K562 (cell line): Measurements from ENCODE around the gene TEX14. TPM values are rescaled to one million over a fixed set of nuclear protein-coding genes. Genes with fewer than 3 reads are reported as not detected.

Source experiments
- ARNT ChIP-seq, 2 experiments: fragments of 450-650 bp; IDR thresholded peaks; 2 replicates each; pipeline ENCODE4 v1.6.1; 2016; ENCODE audit warnings: mild to moderate bottlenecking in 1 of 2
- CCNT2 ChIP-seq: IDR thresholded peaks from 2 replicates; pipeline ENCODE4 v1.6.1; 2011; ENCODE audit warnings: borderline replicate concordance, low read depth, mild to moderate bottlenecking, moderate library complexity, mixed read lengths, low read length; ENCODE audit not compliant: insufficient read length; ENCODE audit errors: extremely low read depth
- CREB1 ChIP-seq, 2 experiments: sonication (generic) in 1 of 2; formaldehyde crosslinking in 1 of 2; IDR thresholded peaks; 2 replicates each; pipeline versions ENCODE4 v1.6.1 to v1.8.0; 2012 to 2022; ENCODE audit warnings: inconsistent platforms in 1 of 2, mild to moderate bottlenecking in 1 of 2, missing genetic modification reagents in 1 of 2, moderate library complexity in 1 of 2
- FOXM1 ChIP-seq, 2 experiments: fragments of 450-650 bp in 1 of 2; sonication (generic) in 1 of 2; formaldehyde crosslinking in 1 of 2; IDR thresholded peaks; 2 replicates each; pipeline versions ENCODE4 v1.6.1 to v1.9.0; 2017 to 2022; ENCODE audit warnings: low read depth in 2 of 2, mild to moderate bottlenecking in 2 of 2, missing genetic modification reagents in 1 of 2, moderate library complexity in 1 of 2
- HMG20A ChIP-seq: fragments of 450-650 bp; formaldehyde crosslinking; conservative IDR thresholded peaks from 2 replicates; pipeline ENCODE4 v1.4.0; 2020; ENCODE audit warnings: mild to moderate bottlenecking, mixed read lengths
- RBBP5 ChIP-seq: fragments of 200-600 bp; sonication (generic); IDR thresholded peaks from 2 replicates; pipeline ENCODE4 v1.6.1; 2012; ENCODE audit warnings: borderline replicate concordance, mild to moderate bottlenecking, low read length, control low read depth, inconsistent platforms; ENCODE audit not compliant: insufficient read depth, poor library complexity, severe bottlenecking
- ZNF408 ChIP-seq: fragments of 250-450 bp; sonication (Bioruptor Pico); IDR thresholded peaks from 2 replicates; pipeline ENCODE4 v1.4.0; 2020; ENCODE audit warnings: low read depth, mild to moderate bottlenecking, moderate library complexity
- polyA plus RNA-seq, 8 experiments: library from polyadenylated mRNA; depleted of rRNA in 4 of 8; stranded (reverse) in 5 of 8; unstranded in 3 of 8; fragments of >200 nt; fragmentation: Nextera tagmentation in 2 of 8; fragmentation: Illumina TruSeq in 1 of 8; extraction: Ambion mirVana in 2 of 8; extraction: Trizol in 1 of 8; gene quantifications; 2 replicates each; pipeline versions ENCODE4 v1.2.1 to v1.2.3, GENCODE V29; 2011 to 2014; ENCODE audit warnings: inconsistent platforms in 1 of 8, missing spikeins in 1 of 8
- total RNA-seq, 7 experiments: library from RNA; depleted of rRNA in 6 of 7; stranded (reverse); fragments of >200 nt in 6 of 7; fragmentation: Illumina TruSeq in 2 of 7; extraction: Trizol in 2 of 7; gene quantifications; 2 replicates each; pipeline versions ENCODE4 v1.2.1 to v1.2.3, GENCODE V29; 2011 to 2021; ENCODE audit warnings: low replicate concordance in 1 of 7
- TF ChIP-seq, protein P1 (sequence below): sonication (generic); formaldehyde crosslinking; IDR thresholded peaks from 2 replicates; pipeline ENCODE4 v1.8.1; 2022; ENCODE audit warnings: missing genetic modification reagents
- TF ChIP-seq, protein P2 (sequence below), 2 experiments: fragments of 450-650 bp in 1 of 2; IDR thresholded peaks; 2 replicates each; pipeline ENCODE4 v1.6.1; 2011 to 2017; ENCODE audit warnings: low read depth in 2 of 2, antibody characterized with exemption in 1 of 2, borderline replicate concordance in 1 of 2, low read length in 1 of 2, mild to moderate bottlenecking in 1 of 2, mixed read lengths in 1 of 2; ENCODE audit not compliant: control insufficient read depth in 1 of 2
- TF ChIP-seq, protein P3 (sequence below): fragments of 450-650 bp; formaldehyde crosslinking; IDR thresholded peaks from 2 replicates; pipeline ENCODE4 v1.4.0; 2022; ENCODE audit warnings: mild to moderate bottlenecking, moderate library complexity
- TF ChIP-seq, protein P4 (sequence below), 2 experiments: fragments of 450-650 bp in 1 of 2; sonication (generic) in 1 of 2; formaldehyde crosslinking in 1 of 2; IDR thresholded peaks in 1 of 2; conservative IDR thresholded peaks in 1 of 2; 2 replicates each; pipeline versions ENCODE4 v1.6.1 to v1.8.1; 2016 to 2023; ENCODE audit warnings: mild to moderate bottlenecking in 2 of 2, moderate library complexity in 2 of 2, inconsistent platforms in 1 of 2, missing genetic modification reagents in 1 of 2

Gene TEX14
- total and polyA plus RNA-seq, 9 of the 15 experiments (the other 6 are each of a cell fraction or from before 2014, with no cell fraction given): 0.05 to 0.12 (median 0.09) TPM; not detected in 1

DNA sequence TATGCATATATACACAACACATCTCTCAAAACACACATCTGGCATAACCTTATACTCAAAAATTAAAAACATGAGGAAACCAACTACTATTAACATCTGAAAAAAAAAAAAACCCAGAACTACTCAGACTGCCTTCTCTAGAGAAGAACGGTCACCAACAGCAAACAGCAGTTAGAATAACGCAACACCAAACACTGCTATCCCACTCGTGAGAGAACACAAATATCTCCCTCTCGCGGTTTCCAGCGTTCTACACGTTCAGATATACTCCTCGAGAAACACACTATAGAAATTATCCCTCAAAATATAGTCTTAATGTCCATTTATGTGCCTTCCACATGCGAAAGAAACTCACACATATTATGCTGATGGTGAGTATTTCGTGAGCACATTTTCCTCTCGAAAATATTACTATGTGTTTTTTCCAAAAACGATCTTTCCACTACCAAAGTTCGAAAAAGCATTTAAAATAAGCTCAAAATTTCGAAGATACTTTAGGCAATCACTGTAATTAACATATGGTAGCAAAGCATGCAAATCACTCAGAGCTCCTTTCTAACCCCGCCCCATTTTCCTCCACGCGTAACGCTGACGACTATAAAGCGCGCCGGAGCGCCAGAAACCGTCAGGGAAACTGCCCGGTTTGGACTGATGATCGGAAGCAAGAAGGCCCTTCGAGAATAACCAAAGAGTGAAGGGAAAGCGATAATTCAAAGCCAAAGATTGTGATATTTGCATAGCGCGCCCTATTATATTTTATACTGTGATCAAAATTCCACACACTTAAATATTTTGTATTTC, 60.1 kb downstream of the TEX14 start (continued):
- TF ChIP-seq, protein P1, sequence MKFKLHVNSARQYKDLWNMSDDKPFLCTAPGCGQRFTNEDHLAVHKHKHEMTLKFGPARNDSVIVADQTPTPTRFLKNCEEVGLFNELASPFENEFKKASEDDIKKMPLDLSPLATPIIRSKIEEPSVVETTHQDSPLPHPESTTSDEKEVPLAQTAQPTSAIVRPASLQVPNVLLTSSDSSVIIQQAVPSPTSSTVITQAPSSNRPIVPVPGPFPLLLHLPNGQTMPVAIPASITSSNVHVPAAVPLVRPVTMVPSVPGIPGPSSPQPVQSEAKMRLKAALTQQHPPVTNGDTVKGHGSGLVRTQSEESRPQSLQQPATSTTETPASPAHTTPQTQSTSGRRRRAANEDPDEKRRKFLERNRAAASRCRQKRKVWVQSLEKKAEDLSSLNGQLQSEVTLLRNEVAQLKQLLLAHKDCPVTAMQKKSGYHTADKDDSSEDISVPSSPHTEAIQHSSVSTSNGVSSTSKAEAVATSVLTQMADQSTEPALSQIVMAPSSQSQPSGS: no peak
- TF ChIP-seq ARNT (IDR thresholded peaks at IDR 0.05) (peak; percentile 96 to 99; a peak in 3 of 4 replicates), CREB1 (IDR thresholded peaks at IDR 0.05) (peak; percentile 97), CREB1 (CRISPR knock-in tag; IDR thresholded peaks at IDR 0.05) (peak; percentile 96), HMG20A (CRISPR knock-in tag) (peak; percentile 84; the same call in 1 of the 2 replicates), FOXM1 (IDR thresholded peaks at IDR 0.05; ENCODE audit: low read depth) (no peak; the same call in 1 of the 2 replicates), FOXM1 (CRISPR knock-in tag; IDR thresholded peaks at IDR 0.05; ENCODE audit: low read depth) (no peak), CCNT2 (peak; percentile 84), ZNF408 (CRISPR knock-in tag) (no peak), RBBP5 (no peak)
- TF ChIP-seq, protein P2, sequence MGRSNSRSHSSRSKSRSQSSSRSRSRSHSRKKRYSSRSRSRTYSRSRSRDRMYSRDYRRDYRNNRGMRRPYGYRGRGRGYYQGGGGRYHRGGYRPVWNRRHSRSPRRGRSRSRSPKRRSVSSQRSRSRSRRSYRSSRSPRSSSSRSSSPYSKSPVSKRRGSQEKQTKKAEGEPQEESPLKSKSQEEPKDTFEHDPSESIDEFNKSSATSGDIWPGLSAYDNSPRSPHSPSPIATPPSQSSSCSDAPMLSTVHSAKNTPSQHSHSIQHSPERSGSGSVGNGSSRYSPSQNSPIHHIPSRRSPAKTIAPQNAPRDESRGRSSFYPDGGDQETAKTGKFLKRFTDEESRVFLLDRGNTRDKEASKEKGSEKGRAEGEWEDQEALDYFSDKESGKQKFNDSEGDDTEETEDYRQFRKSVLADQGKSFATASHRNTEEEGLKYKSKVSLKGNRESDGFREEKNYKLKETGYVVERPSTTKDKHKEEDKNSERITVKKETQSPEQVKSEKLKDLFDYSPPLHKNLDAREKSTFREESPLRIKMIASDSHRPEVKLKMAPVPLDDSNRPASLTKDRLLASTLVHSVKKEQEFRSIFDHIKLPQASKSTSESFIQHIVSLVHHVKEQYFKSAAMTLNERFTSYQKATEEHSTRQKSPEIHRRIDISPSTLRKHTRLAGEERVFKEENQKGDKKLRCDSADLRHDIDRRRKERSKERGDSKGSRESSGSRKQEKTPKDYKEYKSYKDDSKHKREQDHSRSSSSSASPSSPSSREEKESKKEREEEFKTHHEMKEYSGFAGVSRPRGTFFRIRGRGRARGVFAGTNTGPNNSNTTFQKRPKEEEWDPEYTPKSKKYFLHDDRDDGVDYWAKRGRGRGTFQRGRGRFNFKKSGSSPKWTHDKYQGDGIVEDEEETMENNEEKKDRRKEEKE (IDR thresholded peaks at IDR 0.05; ENCODE audit: borderline replicate concordance in 1 of 2, control insufficient read depth in 1 of 2, low read depth in 2 of 2, low read length in 1 of 2): peak; percentile 88 to 100
- TF ChIP-seq, protein P3, sequence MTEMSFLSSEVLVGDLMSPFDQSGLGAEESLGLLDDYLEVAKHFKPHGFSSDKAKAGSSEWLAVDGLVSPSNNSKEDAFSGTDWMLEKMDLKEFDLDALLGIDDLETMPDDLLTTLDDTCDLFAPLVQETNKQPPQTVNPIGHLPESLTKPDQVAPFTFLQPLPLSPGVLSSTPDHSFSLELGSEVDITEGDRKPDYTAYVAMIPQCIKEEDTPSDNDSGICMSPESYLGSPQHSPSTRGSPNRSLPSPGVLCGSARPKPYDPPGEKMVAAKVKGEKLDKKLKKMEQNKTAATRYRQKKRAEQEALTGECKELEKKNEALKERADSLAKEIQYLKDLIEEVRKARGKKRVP: peak; percentile 94
- TF ChIP-seq, protein P4, sequence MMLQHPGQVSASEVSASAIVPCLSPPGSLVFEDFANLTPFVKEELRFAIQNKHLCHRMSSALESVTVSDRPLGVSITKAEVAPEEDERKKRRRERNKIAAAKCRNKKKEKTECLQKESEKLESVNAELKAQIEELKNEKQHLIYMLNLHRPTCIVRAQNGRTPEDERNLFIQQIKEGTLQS (IDR thresholded peaks at IDR 0.05): 0 out of 2 replicates have a peak, but pooled peaks have one; percentile 16
- TF ChIP-seq, protein P4 (CRISPR knock-in tag; conservative IDR thresholded peaks at IDR 0.05): no peak; the same call in 1 of the 2 replicates
